A549 (cell line): ENCODE data around the gene ITFG1. TPM values are rescaled to one million over a fixed set of nuclear protein-coding genes. Genes with fewer than 3 reads are reported as not detected.
"Not testable (repeated sequence)": the region's sequence is repeated elsewhere in the genome, so short reads cannot be mapped to it uniquely, and the experiment has no call there.

Experiments used
- ATAC-seq, 2 experiments: fragments of 200-7000 bp in 1 of 2; fragments of >200 bp in 1 of 2; cut with Nextera tagmentation in 1 of 2; cut with Tn5 transposase in 1 of 2; 3 replicates each; pipeline versions ENCODE4 v1.8.0 to v1.9.1; 2018 to 2020; ENCODE audit warnings: mild to moderate bottlenecking in 1 of 2, moderate library complexity in 1 of 2
- CTCF ChIA-PET: fragments of 300-600 bp; sonication (Branson Sonifier 250); formaldehyde crosslinking; extraction: SDS; loops from one replicate; lab custom pipeline; 2021; ENCODE audit warnings: antibody characterized with exemption, inconsistent platforms; lab: Yijun Ruan, JAX
- POLR2A ChIA-PET: fragments of 350-600 bp; formaldehyde crosslinking; extraction: SDS; loops from one replicate; lab custom pipeline; 2021; ENCODE audit warnings: antibody characterized with exemption, inconsistent platforms; lab: Yijun Ruan, JAX
- DNase-seq, 2 experiments: peaks; one replicate each; pipeline versions ENCODE4 v3.0.0 to v3.0.0-alpha.2; 2011 to 2016; ENCODE audit warnings: low read depth in 1 of 2, low spot score in 1 of 2
- FAIRE-seq: peaks from 2 replicates; lab custom pipeline; 2011; peaks lifted over from hg19 to GRCh38; lab: Jason Lieb, UNC
- H3K27ac ChIP-seq, 2 experiments: fragments of >200 bp; sonication (Bioruptor Twin); formaldehyde crosslinking; 3 replicates each; pipeline ENCODE4 v1.5.1; 2016 to 2017
- H3K4me1 ChIP-seq: fragments of >200 bp; sonication (Bioruptor Twin); formaldehyde crosslinking; 3 replicates; pipeline ENCODE4 v1.6.1; 2016
- H3K4me2 ChIP-seq: fragments of >200 bp; sonication (Bioruptor Twin); formaldehyde crosslinking; 3 replicates; pipeline ENCODE4 v1.6.1; 2016
- H3K4me3 ChIP-seq: fragments of >200 bp; sonication (Bioruptor Twin); formaldehyde crosslinking; 3 replicates; pipeline ENCODE4 v1.5.1; 2016
- H3K9me3 ChIP-seq: fragments of >200 bp; sonication (Bioruptor Twin); formaldehyde crosslinking; 3 replicates; pipeline ENCODE4 v1.6.1; 2016
- ATOH8 ChIP-seq: fragments of 250-450 bp; sonication (Bioruptor Pico); IDR thresholded peaks from 2 replicates; pipeline ENCODE4 v1.5.0; 2020; ENCODE audit warnings: low read depth, mild to moderate bottlenecking, moderate library complexity
- BCL3 ChIP-seq: fragments of >200 bp; sonication (Bioruptor Twin); formaldehyde crosslinking; IDR thresholded peaks from 3 replicates; pipeline ENCODE4 v1.6.1; 2016
- CBX2 ChIP-seq: fragments of 200-600 bp; sonication (generic); IDR thresholded peaks from 2 replicates; pipeline ENCODE4 v1.6.1; 2016; ENCODE audit warnings: low read depth, mild to moderate bottlenecking, borderline replicate concordance
- CBX8 ChIP-seq: fragments of 200-600 bp; sonication (generic); IDR thresholded peaks from 2 replicates; pipeline ENCODE4 v1.6.1; 2016
- CHD2 ChIP-seq: fragments of 150-350 bp; IDR thresholded peaks from 2 replicates; pipeline ENCODE4 v1.6.1; 2014; ENCODE audit warnings: low read length; ENCODE audit not compliant: partially characterized antibody
- CTCF ChIP-seq: fragments of >200 bp; sonication (Bioruptor Twin); formaldehyde crosslinking; IDR thresholded peaks from 3 replicates; pipeline ENCODE4 v1.5.1; 2016
- EP300 ChIP-seq, 2 experiments: fragments of >200 bp; sonication (Bioruptor Twin); formaldehyde crosslinking; IDR thresholded peaks; 2 replicates in 1 of 2; 3 replicates in 1 of 2; pipeline ENCODE4 v1.6.1; 2016 to 2017
- ESRRA ChIP-seq: fragments of 150-350 bp; IDR thresholded peaks from 2 replicates; pipeline ENCODE4 v1.6.1; 2014; ENCODE audit warnings: mild to moderate bottlenecking, low read length, borderline replicate concordance
- FOSL2 ChIP-seq, 2 experiments: fragments of 450-650 bp in 1 of 2; fragments of >200 bp in 1 of 2; sonication (Bioruptor Twin) in 1 of 2; formaldehyde crosslinking; IDR thresholded peaks; 2 replicates each; pipeline versions ENCODE4 v1.5.0 to v1.6.1; 2016 to 2020; ENCODE audit warnings: mild to moderate bottlenecking in 1 of 2, moderate library complexity in 1 of 2
- KDM1A ChIP-seq: fragments of 200-600 bp; sonication (generic); IDR thresholded peaks from 2 replicates; pipeline ENCODE4 v1.6.1; 2016; ENCODE audit warnings: low read depth, mild to moderate bottlenecking
- MAFK ChIP-seq: fragments of 450-650 bp; IDR thresholded peaks from 2 replicates; pipeline ENCODE4 v1.6.1; 2014; ENCODE audit not compliant: partially characterized antibody
- MAX ChIP-seq: IDR thresholded peaks from 2 replicates; pipeline ENCODE4 v1.6.1; 2012
- NPAS2 ChIP-seq: fragments of 250-450 bp; sonication (Bioruptor Pico); IDR thresholded peaks from 2 replicates; pipeline ENCODE4 v1.8.0; 2022; ENCODE audit warnings: mild to moderate bottlenecking, moderate library complexity, borderline replicate concordance
- PBX3 ChIP-seq: IDR thresholded peaks from 2 replicates; pipeline ENCODE4 v1.6.1; 2012
- POLR2A ChIP-seq: IDR thresholded peaks from 2 replicates; pipeline ENCODE4 v1.6.1; 2012; ENCODE audit warnings: mild to moderate bottlenecking, low read length
- REST ChIP-seq: fragments of 200-600 bp; sonication (generic); IDR thresholded peaks from 2 replicates; pipeline ENCODE4 v1.6.1; 2016; ENCODE audit warnings: antibody characterized with exemption, mild to moderate bottlenecking, moderate library complexity
- ZNF302 ChIP-seq: fragments of 250-450 bp; sonication (Bioruptor Pico); IDR thresholded peaks from 2 replicates; pipeline ENCODE4 v1.9.0; 2021; ENCODE audit warnings: inconsistent platforms, mild to moderate bottlenecking, moderate library complexity
- WGBS: methylation state at CpG from one replicate; pipeline ENCODE4 v1.1.6; 2017; ENCODE audit errors: missing lambda C conversion rate; 5-methylcytosine and 5-hydroxymethylcytosine counted together
- polyA plus RNA-seq, 4 experiments: library from polyadenylated mRNA; depleted of rRNA in 3 of 4; stranded (reverse); fragments of >200 nt; fragmentation: RNase III in 1 of 4; extraction: RNeasy Plus Mini Kit Qiagen cat#74134 plus additional on column Dnase treatment in 1 of 4; gene quantifications; 2 replicates in 3 of 4; 3 replicates in 1 of 4; pipeline ENCODE4 v1.2.3, GENCODE V29; 2011 to 2017

Gene ITFG1
- polyA plus RNA-seq, 2 of the 4 experiments (the other 2 are of a cell fraction): 32.9 to 112 TPM

GRCh38 chr16:47160422-47160821, 300.4 kb downstream of the ITFG1 start:
- no peak for FAIRE-seq
- CTCF ChIA-PET: interaction anchor here (2.1 to 2.5 kb wide), 2 partner anchors 17 to 19 kb away, joined by 7 to 8 read pairs; partner anchors contain the start of gene NETO2

GRCh38 chr16:47158992-47159391, 301.9 kb downstream of the ITFG1 start:
- POLR2A ChIA-PET: no interaction called here
- no peak for DNase-seq
- no peak overlapping the region for H3K4me2 ChIP-seq
- TF ChIP-seq CBX8 (no peak), CBX2 (no peak), MAFK (peak; percentile 83)
- TF ChIP-seq, all 56 proteins: peak for 1
- FAIRE-seq: no peak
- Histone ChIP-seq H3K4me3 (no peak overlapping the region), H3K27ac (no peak overlapping the region), H3K9me3 (no peaks in the 10 kb centered on the region), H3K4me1 (no peaks in the 10 kb centered on the region)
- CTCF ChIA-PET: no interaction called here
- ATAC-seq: no peak

More at GRCh38 chr16:47160422-47160821, 300.4 kb downstream of the ITFG1 start:
- DNase-seq (no peak), ATAC-seq (no peak)
- Histone ChIP-seq H3K4me2 (no peak overlapping the region), H3K27ac (no peak overlapping the region), H3K9me3 (no peaks in the 10 kb centered on the region), H3K4me1 (no peaks in the 10 kb centered on the region), H3K4me3 (no peak overlapping the region)
- 92% methylated on average over 3 of the region's 3 CpGs for WGBS
- TF ChIP-seq CHD2: no peak
- TF ChIP-seq ZNF302 (CRISPR knock-in tag): no peak
- no peak for TF ChIP-seq MAX
- POLR2A ChIA-PET: no interaction called here

- H3K4me1 ChIP-seq: no peaks in the 10 kb centered on the region
- no peak overlapping the region for H3K4me3 ChIP-seq
- POLR2A ChIA-PET: no interaction called here
- ATAC-seq: no peak
- no peak for TF ChIP-seq FOSL2 (IDR thresholded peaks at IDR 0.05)
- TF ChIP-seq FOSL2 (CRISPR knock-in tag; IDR thresholded peaks at IDR 0.05): no peak
- TF ChIP-seq ESRRA: no peak
- no peak for TF ChIP-seq PBX3
- TF ChIP-seq EP300 (IDR thresholded peaks at IDR 0.05): no peak
- no peak for FAIRE-seq
- no peak overlapping the region for H3K4me2 ChIP-seq
- no peaks in the 10 kb centered on the region for H3K9me3 ChIP-seq
- no peak for DNase-seq
- CTCF ChIA-PET: interaction anchor here (1.1 to 1.7 kb wide), 4 partner anchors 11 to 1008 kb away, joined by 3 to 9 read pairs (median 4); no protein-coding TSS in a partner anchor
- no peak overlapping the region for H3K27ac ChIP-seq
- 85% methylated on average over 3 of the region's 3 CpGs for whole genome bisulfite sequencing
Observed at GRCh38 chr16:47156680-47157215, 304.1 kb downstream of the ITFG1 start.

GRCh38 chr16:47152501-47152900, 308.4 kb downstream of the ITFG1 start:
- not testable (repeated sequence) for ATAC-seq, H3K4me2 ChIP-seq
- 86% methylated on average over 9 of the region's 9 CpGs for WGBS

GRCh38 chr16:47150067-47150466, 310.8 kb downstream of the ITFG1 start:
- DNase-seq (no peak), FAIRE-seq (no peak), ATAC-seq (no peak)
- ChIA-PET POLR2A (no interaction called here), CTCF (interaction anchor here (0.6 to 2.5 kb wide), 4 partner anchors 8 to 1473 kb away, joined by 3 to 7 read pairs (median 4); no protein-coding TSS in a partner anchor)
- no peaks in the 10 kb centered on the region for H3K9me3 ChIP-seq
- H3K4me3 ChIP-seq: no peak overlapping the region
- no peaks in the 10 kb centered on the region for H3K4me1 ChIP-seq
- no peak overlapping the region for H3K27ac ChIP-seq
- 86% methylated on average over 3 of the region's 3 CpGs for WGBS
- no peak overlapping the region for H3K4me2 ChIP-seq
- TF ChIP-seq CTCF: no peak
- no peak for TF ChIP-seq POLR2A
- no peak for TF ChIP-seq REST
- no peak for TF ChIP-seq KDM1A
- no peak for TF ChIP-seq ATOH8
- TF ChIP-seq NPAS2 (CRISPR knock-in tag): no peak
- no peak for TF ChIP-seq BCL3

More at GRCh38 chr16:47152501-47152900, 308.4 kb downstream of the ITFG1 start:
- H3K9me3 ChIP-seq, H3K27ac ChIP-seq, DNase-seq, FAIRE-seq, H3K4me1 ChIP-seq, H3K4me3 ChIP-seq, POLR2A ChIA-PET: not testable (repeated sequence)
- CTCF ChIA-PET: interaction anchor here (2.6 kb wide), 1 partner anchor 9 kb away, joined by 8 read pairs; the partner anchor contains the start of gene NETO2
